Left forelimb (tissue), 1 donor: ENCODE results near the gene MAOB.
"Not testable (repeated sequence)": the region's sequence is repeated elsewhere in the genome, so short reads cannot be mapped to it uniquely, and the experiment has no call there.

Experiments
- DNase-seq: peaks from one replicate; pipeline ENCODE4 v3.0.0-alpha.2; 2018; ENCODE audit warnings: low spot score

The MAOB gene

DNA sequence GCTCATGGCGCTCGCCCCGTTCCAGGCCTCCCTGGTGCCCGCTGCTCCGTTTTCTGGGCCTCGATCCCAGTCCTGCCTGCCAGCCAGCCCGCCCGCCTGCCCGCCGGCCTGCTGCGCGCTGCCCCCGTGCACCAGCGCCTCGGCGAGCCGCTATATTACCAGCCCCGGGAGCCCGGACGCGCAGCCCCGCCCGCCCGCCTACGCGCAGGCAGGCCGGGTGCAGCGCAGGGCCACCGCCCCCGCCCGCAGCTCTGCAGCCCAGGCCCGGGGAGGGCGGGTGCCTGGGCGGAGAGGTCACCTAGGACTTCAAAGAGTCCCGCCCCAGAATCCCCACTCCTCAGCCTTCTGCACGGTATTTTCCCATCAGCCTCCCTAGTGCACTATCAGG, at the start of gene MAOB:
Gene MAOB (minus strand): TSS at position 157 of the 388 bp plus-strand sequence. CDS start 151 bp downstream, at position 6.
- no peak for DNase-seq

DNA sequence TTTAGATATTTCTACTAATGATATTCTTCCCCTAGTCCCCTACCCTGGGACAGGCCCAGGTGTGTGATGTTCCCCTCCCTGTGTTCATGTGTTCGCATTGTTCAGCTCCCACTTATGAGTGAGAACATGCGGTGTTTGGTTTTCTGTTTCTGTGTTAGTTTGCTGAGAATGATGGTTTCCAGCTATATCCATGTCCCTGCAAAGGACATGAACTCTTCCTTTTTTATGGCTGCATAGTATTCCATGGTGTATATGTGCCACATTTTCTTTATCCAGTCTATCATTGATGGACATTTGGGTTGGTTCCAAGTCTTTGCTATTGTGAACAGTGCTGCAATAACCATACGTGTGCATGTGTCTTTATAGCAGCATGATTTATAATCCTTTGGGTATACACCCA, 39.8 kb upstream of the MAOB start:
- not testable (repeated sequence) for DNase-seq

DNA sequence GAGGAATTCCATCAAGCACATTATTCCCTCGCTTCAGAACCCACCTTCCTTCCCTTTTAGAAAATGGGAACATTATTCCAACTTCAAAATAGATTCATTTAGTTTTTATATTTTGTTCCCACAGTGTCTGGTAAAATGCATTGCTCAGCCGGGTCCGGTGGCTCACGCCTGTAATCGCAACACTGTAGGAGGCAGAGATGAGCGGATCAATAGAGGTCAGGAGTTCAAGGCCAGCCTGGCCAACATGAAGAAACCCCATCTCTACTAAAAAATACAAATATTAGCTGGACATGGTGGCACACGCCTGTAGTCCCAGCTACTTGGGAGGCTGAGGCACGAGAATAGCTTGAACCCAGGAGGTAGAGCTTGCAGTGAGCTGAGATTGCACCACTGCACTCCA, 28.5 kb upstream of the MAOB start:
- DNase-seq, result not testable (repeated sequence)

DNA sequence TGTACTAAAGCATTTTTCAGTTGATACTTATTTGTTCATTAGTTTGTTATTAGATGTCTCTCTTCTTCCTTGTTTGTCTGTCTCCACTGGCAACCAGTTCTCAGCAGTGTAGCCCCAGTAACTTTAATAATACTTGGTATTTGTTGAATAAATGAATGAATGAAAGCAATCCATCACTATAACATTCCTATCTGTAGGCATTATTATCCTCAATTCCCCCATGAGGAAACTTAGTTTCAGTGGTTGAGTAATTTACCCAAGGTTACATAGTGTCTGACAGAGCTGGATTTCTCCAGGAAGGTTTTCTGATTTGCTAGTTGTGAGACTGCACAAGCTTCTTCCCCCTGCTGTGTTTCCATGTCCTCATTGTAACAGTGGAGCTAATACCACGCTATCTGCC, 27.8 kb upstream of the MAOB start:
- no peak for DNase-seq

DNA sequence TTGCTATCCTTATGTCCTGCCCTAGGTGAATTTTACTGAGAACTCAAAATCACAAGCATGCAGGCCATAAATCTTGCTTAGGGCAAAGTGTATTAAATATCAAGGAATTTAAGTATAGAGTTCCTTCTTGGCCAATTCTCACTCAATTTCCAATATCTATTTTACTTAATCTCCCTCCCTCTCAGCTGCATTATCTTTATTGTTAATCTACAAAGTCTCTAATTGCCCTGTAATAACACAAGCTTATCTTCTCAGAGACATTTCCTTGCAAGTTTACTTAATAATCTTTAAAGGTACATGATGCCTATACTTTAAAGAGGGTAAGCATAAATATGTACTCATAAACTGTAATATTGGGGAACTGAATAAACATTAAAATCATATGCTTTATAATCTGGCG, 26.9 kb upstream of the MAOB start:
- DNase-seq, result no peak

DNA sequence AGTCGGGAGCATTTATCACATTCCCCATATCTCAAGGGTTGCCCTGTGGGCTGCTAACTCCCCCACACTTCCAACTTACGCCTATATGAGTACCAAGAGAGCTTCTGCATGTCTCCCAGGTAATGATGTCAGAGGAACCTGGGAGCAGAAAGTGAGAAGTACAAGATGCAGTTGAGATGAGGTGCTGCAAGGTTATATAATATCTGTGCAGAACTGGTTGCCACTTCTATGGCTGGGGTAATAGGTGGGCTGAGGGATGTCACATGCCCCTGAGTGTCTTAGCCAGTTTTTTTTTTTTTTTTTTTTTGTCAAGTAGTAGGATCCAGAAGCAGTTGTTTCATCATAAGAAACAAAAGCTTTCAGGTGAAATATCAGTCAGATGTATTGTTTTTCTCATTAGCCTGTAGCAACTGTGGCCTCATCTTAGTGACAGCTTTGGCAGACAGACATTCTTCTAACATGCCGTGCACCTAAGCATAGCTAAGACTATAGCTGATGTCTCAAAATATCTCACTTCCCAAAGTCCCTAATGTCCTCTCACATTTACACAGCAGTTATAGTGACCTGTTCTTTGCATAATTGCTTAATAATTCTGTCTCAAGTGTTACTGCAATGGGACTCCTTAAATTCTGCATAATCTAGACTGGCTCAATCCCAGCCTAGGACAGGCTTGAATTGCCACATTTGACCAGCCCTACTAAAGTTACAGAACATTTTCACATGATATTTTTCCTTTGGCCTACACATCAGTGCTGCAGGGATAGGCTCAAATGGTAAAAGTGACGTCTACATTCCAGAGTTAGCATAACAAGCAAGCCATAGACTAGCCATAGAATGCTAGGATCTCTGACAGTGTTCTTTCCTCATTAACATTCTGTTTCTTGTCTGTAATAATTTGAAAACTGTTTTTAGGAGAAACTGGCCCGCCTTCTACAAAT, 17.9 kb upstream of the MAOB start:
- DNase-seq, result no peak

DNA sequence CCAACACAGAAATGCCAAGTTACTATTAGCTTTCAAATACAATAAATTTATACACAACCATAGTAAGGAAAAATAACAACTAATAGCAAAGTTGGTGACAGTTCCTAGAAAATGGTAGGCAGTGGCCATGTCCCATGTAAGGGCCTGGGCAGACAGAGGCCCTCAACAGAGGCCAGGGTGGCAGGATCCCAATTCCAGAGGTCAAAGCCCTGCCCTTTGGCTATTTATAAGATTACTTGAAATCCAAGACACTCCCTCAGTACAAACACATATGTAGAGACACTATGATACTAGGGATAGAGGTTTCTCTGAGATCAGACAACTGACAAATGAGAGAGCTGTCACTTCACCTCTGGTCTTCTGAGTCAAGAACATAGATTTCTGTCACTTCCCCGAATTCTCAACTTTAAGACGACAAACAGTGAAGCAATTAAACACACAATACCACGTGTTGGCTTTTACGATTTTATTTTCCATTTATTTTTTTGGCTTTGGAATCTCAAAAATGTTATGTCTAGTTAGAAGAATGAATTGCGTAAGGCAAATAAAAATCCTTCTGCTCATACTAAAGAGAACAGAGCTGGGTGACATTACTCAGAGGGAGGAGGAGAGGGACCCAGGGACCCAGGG, 16.3 kb upstream of the MAOB start:
- no peak for DNase-seq

DNA sequence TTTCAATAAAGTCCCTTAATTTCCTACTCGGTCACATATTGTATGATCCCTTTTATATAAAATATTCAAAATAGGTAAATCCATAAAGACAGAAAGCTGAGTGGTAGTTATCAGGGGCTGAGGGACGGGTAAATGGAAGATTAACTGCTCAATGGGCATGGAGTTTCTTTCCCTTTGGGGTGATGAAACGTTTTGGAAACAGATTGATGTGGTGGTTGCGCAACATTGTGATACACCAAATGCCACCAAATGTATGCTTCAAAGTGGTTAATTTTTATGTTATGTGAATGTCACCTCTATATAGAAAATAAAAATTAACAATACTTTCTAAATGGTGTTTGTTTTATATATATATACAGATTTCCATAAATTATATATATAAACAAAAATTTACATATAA, 15.0 kb upstream of the MAOB start:
- no peak for DNase-seq

DNA sequence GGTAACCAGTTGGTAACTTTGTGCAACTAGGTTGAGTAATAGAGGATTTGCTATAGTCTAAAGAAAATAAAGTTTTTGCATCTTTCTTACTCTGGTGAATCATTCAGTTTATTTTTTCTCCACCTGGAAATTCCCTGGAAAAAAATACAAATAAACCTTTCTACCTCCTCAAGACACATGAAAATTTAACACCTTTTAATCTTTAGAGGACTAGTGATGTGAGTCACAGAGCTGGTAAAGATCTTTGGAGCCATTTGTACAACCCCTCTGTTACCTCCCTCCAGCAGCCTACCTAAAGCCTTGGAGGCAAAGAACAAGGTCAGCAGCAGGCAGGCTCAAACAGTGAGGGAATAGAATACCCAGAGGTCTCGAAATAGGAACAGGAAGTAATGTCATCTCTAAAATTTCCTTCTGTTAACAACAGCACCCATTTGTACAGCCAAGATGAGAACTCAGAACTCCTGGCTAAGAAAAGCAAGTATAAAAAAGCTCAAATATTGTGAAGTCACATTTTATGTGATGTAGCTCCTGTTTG, 10.2 kb upstream of the MAOB start:
- DNase-seq, result no peak

DNA sequence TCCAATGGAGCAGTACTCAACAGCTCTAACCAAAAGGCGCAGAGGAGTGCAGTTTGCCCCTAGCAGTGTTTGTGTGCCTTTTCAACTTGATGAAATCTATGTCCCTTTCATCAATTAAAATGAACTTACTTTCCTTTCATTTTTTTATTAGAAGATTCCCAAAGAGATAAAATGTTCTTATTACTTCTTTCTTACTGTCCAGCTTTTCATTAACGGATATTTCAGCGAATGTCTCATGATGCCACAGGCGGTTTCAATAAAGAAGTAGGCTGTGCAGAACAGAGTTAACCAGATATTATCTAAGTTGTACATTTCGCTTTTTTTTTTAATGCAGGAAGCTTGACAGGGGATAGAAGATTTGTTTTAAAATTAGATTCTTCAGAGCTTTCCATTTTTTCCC, 3.4 kb upstream of the MAOB start:
- DNase-seq, result no peak

DNA sequence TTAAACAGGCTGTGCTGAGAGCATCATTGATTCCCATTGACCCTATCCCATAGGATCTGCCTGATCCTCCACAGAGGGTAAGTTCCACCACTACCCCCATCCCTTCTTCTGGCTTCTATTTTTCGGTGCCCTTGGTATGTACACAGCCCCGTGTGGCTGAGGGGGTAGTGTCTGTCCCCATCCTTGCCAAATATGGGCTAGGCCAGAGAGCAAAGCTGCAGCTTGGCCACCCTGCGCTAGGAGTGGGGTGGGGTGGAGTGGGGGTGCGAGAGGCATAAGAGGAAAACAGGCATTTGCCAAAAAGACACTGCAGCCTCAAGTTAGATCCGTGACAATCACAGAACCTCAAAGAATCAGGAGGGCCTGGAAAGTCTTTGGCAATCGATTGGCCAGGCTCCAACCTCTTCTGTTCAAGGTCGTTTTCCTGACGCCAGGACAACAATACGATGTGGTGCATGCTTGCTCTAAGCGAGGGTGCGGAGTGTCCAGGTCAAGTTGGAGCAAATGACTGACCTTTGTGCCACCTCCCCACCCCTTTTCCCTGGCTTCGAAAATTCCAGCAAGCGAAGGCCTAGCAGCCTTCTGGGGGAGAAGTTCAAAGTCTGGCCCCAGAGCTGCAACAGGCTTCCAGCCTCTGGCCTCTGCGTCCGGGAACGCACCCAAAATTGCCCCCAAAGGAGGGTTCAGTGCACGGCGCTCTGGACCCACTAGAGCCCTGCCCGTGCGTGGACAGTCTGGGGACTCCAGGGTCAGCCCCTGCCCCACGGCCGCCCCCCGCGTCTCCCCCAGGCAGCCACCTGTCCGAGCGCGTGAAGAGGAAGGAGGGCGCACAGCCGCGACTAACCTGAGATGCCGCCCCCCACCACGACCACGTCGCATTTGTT, 598 bp downstream of the MAOB start:
- DNase-seq, result no peak

DNA sequence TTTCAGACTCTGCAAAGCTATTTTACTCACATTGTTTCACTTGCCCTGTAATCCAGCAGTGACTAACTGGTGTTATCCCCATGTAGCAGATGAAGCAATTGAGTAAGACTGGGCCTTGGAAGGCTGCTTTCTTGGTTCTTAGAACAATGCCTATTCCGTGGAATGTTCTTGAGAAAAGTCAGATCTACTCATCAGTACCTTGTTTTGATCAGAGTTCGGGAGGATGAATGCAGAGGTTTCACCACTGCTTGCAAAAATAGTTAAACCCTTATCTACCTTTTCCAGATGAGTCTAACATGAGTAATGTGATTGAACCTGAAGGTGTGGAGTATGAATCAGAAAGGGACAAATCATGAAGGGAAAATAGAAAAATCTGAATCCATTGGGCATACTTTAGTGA, 1.8 kb downstream of the MAOB start:
- no peak for DNase-seq

DNA sequence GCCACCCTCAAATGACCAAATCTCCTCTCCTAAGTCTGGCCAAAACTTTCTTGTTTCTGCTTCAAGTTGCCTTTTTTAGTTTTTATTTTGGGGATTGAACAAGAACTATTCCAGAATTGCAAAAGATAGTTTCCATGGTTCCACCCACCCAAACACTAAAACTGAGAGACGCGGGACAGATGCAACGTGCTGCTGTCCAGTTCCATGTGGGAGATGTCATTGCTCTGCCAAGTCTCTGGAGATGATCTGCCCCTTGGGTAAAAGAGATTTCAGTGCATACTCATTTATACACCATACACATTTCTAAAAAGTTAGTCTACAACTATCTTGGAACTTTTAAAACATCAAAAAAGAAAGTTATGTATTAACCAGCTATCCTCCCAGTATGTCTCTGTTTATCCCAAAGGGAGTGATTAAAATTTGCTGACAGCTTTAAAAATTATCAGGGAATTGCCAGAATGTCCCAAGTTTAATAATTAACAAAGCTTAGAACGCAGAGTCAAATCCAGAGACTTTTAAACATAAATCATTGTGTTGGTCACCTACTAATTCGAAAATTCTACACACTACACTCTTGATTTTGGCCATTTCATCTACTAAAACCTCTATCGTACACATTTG, 3.2 kb downstream of the MAOB start:
- no peak for DNase-seq

DNA sequence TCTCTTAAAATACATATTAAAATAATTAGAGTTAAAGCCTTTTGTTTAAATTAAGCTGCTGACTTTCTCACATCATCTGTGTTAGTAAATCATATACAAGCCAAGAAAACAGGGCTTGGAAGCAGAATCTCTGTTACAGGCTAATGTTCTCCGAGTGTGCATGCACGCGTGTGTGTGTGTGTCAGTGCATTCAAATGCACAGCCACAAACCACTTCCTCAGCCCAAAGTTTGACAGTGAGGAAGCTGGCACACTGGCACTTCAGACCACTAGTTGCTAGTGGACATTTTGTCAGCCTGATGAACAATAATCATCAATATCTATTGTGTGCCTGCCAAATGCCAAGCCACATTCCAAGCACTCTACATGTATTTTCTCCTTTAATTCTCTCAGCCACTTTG, 5.6 kb downstream of the MAOB start:
- no peak for DNase-seq

DNA sequence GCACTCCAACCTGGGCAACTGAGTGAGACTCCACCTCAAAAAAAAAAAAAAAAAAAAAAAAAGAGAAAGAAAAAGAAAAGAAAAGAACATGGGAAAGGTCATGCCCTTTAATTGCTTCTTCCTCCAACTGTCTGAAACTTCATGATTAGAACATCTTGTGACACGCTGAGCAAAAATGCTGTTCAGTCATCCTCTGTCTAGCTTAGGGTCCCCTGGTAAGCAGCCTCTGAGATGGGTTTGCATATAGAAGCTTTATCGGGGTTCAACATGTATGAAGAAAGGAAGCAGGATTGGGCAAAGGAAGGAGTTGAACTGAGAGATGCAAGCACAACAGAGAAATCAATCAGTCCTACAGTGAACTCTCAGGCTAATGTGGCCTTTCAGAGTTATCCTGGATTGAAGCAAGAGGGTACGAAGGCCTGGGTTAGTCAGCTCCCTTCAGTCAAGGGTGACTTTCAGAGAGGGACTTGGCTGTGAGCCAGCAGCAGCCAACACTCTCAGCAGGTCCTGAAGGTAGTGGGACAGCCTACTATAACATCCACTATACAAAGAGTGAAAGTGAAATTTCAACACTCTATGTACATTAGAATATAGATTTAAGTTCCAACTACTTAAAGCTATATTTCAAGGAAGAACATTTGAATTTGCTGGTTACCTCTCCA, 11.4 kb downstream of the MAOB start:
- no peak for DNase-seq

DNA sequence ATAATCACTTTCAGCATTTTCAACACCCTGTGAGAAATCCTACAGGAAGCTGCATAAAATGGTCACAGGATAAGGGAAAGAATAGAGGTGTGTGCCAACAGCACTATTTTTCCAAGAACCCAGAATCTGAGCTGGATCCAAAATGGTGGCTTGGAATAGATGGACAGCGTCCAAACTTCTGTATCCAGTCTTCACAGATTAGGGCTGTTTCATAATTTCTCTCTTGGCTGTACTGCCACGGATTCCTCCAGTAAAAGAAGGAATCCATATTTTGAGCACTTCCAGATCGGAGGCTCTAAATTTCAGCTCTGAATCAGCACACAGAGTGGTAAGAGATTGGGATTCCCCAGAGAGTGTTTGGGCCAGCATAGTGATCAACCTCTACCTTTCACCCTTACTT, 12.2 kb downstream of the MAOB start:
- DNase-seq, result no peak

DNA sequence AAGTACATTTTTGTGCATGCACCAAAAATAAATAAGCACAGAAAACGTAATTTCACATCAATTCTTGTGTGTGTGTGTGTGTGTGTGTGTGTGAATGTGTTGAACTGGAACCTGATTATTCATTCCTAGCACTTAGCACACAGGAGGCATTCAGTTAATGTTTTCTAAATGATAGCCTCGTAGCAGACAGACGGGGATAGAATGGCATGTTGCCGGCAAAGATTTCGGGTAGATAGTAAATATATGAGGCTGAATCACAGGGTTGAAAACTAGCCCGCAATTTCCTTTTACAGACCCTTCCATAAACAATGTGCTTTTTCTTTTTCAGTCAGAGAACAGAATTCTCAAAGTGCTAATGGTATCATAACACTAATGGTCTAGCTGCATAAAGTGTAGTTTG, 13.5 kb downstream of the MAOB start:
- DNase-seq, result no peak

DNA sequence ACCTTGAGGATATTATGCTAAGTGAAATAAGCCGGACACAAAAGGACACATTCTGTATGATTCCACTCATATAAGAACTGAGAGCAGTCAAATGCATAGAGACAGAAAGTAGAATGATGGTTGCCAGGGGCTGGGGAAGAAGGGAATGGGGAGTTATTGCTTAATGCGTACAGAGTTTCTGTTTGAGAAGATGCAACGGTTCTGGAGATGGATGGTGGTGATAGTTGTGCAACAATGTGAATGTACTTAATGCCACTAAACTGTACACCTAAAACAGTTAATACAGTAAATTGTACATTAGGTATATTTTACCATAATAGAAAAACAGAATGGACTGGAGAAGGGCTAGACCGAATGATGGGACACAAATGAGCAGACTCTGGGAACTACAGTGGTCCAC, 15.8 kb downstream of the MAOB start:
- DNase-seq, result no peak

DNA sequence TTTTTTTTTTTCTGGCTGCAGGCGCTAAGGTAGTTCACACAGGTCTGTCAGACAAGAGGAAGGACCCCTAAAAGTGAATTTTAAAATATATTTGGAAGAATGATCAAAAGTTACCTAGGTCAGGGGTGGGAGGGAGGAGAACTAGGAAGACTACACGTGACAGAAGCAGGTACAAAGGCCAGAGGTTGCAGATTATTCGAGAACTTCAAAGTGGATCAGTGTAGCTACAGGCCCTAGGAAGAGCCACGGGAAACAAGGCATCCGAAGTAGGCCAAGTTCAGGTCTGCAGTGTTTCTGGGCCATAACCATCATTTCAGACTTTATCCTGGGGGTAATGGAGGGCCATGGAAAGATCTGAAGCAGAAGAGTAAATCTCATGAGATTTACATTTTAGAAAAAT, 16.5 kb downstream of the MAOB start:
- DNase-seq, result no peak

DNA sequence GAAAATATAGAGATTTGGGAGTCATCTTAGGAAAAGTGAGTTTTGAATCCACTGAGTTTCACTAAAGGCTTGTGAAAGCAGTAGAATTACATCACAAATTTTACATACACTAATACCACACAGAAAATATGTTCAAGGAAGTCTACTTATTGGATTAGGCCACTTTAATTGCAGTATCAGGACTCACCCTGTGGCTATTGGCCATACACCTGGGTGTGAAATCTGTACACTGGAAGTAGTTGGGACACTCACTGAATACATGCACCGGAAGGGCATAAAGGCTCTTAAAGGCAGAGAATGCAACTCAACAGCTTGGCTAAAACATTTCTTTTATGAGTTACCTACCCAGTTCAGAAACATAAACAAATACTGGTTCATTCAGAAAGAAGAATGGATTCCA, 19.8 kb downstream of the MAOB start:
- DNase-seq, result no peak

DNA sequence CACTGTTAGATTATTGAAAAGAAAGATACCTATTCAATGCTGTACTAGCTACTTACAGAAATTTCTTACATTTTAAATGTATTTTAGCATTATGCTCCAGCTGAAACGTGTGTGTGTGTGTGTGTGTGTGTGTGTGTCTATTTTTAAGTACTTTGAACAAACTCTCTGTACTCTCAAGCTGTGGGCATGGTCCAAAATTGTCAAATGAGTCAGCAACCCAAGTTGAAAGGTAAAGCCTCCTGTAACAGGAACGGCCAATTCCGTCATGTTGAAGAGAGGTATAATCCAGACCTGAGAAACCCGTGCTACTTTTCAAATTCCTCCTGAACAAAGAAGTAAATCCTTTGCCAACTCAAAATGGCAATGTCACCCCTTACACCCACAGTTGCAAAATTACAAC, 20.5 kb downstream of the MAOB start:
- DNase-seq, result no peak
